Stomach (tissue), 9 donors: Measurements from ENCODE around the gene SFPQ. TPM values are rescaled to one million over a fixed set of nuclear protein-coding genes. Genes with fewer than 3 reads are reported as not detected.

ENCODE experiments used
- DNase-seq, 2 donors: peaks; one replicate each; pipeline versions ENCODE4 v3.0.0 to v3.0.0-alpha.2; 2013 to 2019
- H3K27ac ChIP-seq, 5 donors: fragments of 200-600 bp in 4 of 5; sonication (generic) in 4 of 5; one replicate each; pipeline ENCODE4 v1.5.1; 2013 to 2019; ENCODE audit warnings: mild to moderate bottlenecking in 1 of 5, moderate library complexity in 1 of 5
- H3K27me3 ChIP-seq, 3 donors: fragments of 200-600 bp; sonication (generic); one replicate each; pipeline ENCODE4 v1.5.1; 2017 to 2019; ENCODE audit warnings: mixed run types in 1 of 3
- H3K36me3 ChIP-seq, 4 donors: fragments of 200-600 bp; sonication (generic); 1 replicate in 3 of 4; 2 replicates in 1 of 4; pipeline ENCODE4 v1.5.1; 2016 to 2019
- H3K4me1 ChIP-seq, 4 donors: fragments of 200-600 bp; sonication (generic); one replicate each; pipeline ENCODE4 v1.5.1; 2016 to 2019
- H3K4me3 ChIP-seq, 4 donors: fragments of 200-600 bp; sonication (generic) in 3 of 4; one replicate each; pipeline ENCODE4 v1.5.1; 2016 to 2019; ENCODE audit warnings: mild to moderate bottlenecking in 1 of 4
- H3K9me3 ChIP-seq, 4 donors: fragments of 200-600 bp; sonication (generic); one replicate each; pipeline ENCODE4 v1.5.1; 2016 to 2019
- CTCF ChIP-seq, 7 experiments: fragments of 450-650 bp in 4 of 7; fragments of 200-600 bp in 3 of 7; sonication (generic) in 3 of 7; IDR thresholded peaks; one replicate each; pipeline ENCODE4 v1.5.1; 2016 to 2019; ENCODE audit warnings: antibody characterized with exemption in 7 of 7, control low read depth in 2 of 7, mild to moderate bottlenecking in 1 of 7
- EP300 ChIP-seq: sonication (generic); formaldehyde crosslinking; IDR thresholded peaks from one replicate; pipeline ENCODE4 v1.6.1; 2017; ENCODE audit warnings: antibody characterized with exemption
- POLR2A ChIP-seq, 4 donors: fragments of 450-650 bp; IDR thresholded peaks; one replicate each; pipeline ENCODE4 v1.6.1; 2016; ENCODE audit warnings: antibody characterized with exemption in 4 of 4, control low read depth in 2 of 4, mild to moderate bottlenecking in 1 of 4, moderate library complexity in 1 of 4
- POLR2AphosphoS5 ChIP-seq, 3 donors: sonication (generic); formaldehyde crosslinking; IDR thresholded peaks; one replicate each; pipeline ENCODE4 v1.6.1; 2016; ENCODE audit warnings: antibody characterized with exemption in 3 of 3
- WGBS, 5 donors: extraction: QIAGEN DNeasy Blood & Tissue Kit in 3 of 5; methylation state at CpG; one replicate each; pipeline versions ENCODE4 v1.1.5 to v1.1.7; 2013 to 2018; 5-methylcytosine and 5-hydroxymethylcytosine counted together
- intact Hi-C: fragments of 100-400 bp; cut with DNase I; formaldehyde crosslinking; loops from one replicate; pipeline ENCODE4 v1.15.1; 2023; ENCODE audit warnings: low total_unique reads
- polyA plus RNA-seq, 3 donors: library from polyadenylated mRNA; stranded (reverse); fragments of 200-250 nt; gene quantifications; one replicate each; pipeline ENCODE4 v1.2.3, GENCODE V29; 2013
- total RNA-seq, 5 donors: library from RNA; depleted of rRNA; stranded (reverse); fragments of >200 nt; gene quantifications; one replicate each; pipeline versions ENCODE4 v1.1.0 to v1.2.3, GENCODE V29; 2014 to 2016
- donor health status: healthy with polysubstance abuse.
- donor health status: Bipolar disorder and iron deficiency.
- donor health status: healthy.

The SFPQ gene
- total and polyA plus RNA-seq, 8 donors = 86.8 to 523 (median 210) TPM

- no peak for DNase-seq
- Histone ChIP-seq H3K9me3 (no peaks in the 10 kb centered on the region), H3K27me3 (no peaks in the 10 kb centered on the region), H3K4me3 (peak overlapping the region in 1 of 4 donors; percentile 14), H3K4me1 (peaks cover 50 to 100% (median 76%) of the 10 kb centered on the region in 4 donors), H3K36me3 (peaks cover 94 to 100% (median 99%) of the 10 kb centered on the region in 4 donors), H3K27ac (no peak overlapping the region)
- TF ChIP-seq CTCF (IDR thresholded peaks at IDR 0.05) (no peak), POLR2AphosphoS5 (IDR thresholded peaks at IDR 0.05) (no peak), EP300 (no peak), POLR2A (IDR thresholded peaks at IDR 0.05) (no peak)
- intact Hi-C loops = no loop called here
- WGBS, 5 donors = 33 to 53% (median 48%) methylated on average over 4 of the region's 4 CpGs
Measured at GRCh38 chr1:35186239-35186638, 6.7 kb downstream of the SFPQ start.

GRCh38 chr1:35185200-35185599, 7.7 kb downstream of the SFPQ start:
- Histone ChIP-seq H3K27me3 (no peaks in the 10 kb centered on the region), H3K4me3 (no peak overlapping the region), H3K27ac (no peak overlapping the region), H3K9me3 (no peaks in the 10 kb centered on the region), H3K4me1 (peaks cover 46 to 100% (median 74%) of the 10 kb centered on the region in 4 donors), H3K36me3 (peaks cover 95 to 100% (median 100%) of the 10 kb centered on the region in 4 donors)
- no peak for DNase-seq
- intact Hi-C loops = no loop called here
- TF ChIP-seq EP300 = no peak
- no peak for TF ChIP-seq POLR2A (IDR thresholded peaks at IDR 0.05)
- no peak for TF ChIP-seq CTCF (IDR thresholded peaks at IDR 0.05)
- no peak for TF ChIP-seq POLR2AphosphoS5 (IDR thresholded peaks at IDR 0.05)
- 54 to 66% (median 64%) methylated on average over 5 of the region's 5 CpGs for WGBS, 5 donors

- Histone ChIP-seq H3K27me3 (no peaks in the 10 kb centered on the region), H3K4me3 (no peak overlapping the region), H3K27ac (no peak overlapping the region), H3K36me3 (peaks cover 91 to 100% (median 100%) of the 10 kb centered on the region in 4 donors), H3K4me1 (peaks cover 40 to 100% (median 74%) of the 10 kb centered on the region in 4 donors), H3K9me3 (no peaks in the 10 kb centered on the region)
- intact Hi-C loops = no loop called here
- no peak for TF ChIP-seq POLR2AphosphoS5 (IDR thresholded peaks at IDR 0.05)
- no peak for TF ChIP-seq POLR2A (IDR thresholded peaks at IDR 0.05)
- no peak for TF ChIP-seq CTCF (IDR thresholded peaks at IDR 0.05)
- TF ChIP-seq EP300 = no peak
- 71 to 80% (median 75%) methylated on average over 12 of the region's 12 CpGs for WGBS, 5 donors
- no peak for DNase-seq
Measured at GRCh38 chr1:35184495-35185199, 8.3 kb downstream of the SFPQ start.

GRCh38 chr1:35181790-35182455, 11.0 kb downstream of the SFPQ start:
- Histone ChIP-seq H3K4me3 (no peak overlapping the region), H3K9me3 (no peaks in the 10 kb centered on the region), H3K36me3 (peaks cover 77 to 100% (median 100%) of the 10 kb centered on the region in 4 donors), H3K27me3 (no peaks in the 10 kb centered on the region), H3K27ac (no peak overlapping the region), H3K4me1 (peaks cover 22 to 90% (median 64%) of the 10 kb centered on the region in 4 donors)
- TF ChIP-seq POLR2A (IDR thresholded peaks at IDR 0.05) = no peak
- no peak for TF ChIP-seq POLR2AphosphoS5 (IDR thresholded peaks at IDR 0.05)
- no peak for TF ChIP-seq CTCF (IDR thresholded peaks at IDR 0.05)
- TF ChIP-seq EP300 = no peak
- 45 to 53% (median 48%) methylated on average over 4 of the region's 4 CpGs for WGBS, 5 donors
- no peak for DNase-seq
- intact Hi-C loops = no loop called here
